ENCODE measurements around the gene KLF9.
A peak's percentile ranks its signal among the peaks of the same experiment; 100 is the strongest.

Gene KLF9

DNA sequence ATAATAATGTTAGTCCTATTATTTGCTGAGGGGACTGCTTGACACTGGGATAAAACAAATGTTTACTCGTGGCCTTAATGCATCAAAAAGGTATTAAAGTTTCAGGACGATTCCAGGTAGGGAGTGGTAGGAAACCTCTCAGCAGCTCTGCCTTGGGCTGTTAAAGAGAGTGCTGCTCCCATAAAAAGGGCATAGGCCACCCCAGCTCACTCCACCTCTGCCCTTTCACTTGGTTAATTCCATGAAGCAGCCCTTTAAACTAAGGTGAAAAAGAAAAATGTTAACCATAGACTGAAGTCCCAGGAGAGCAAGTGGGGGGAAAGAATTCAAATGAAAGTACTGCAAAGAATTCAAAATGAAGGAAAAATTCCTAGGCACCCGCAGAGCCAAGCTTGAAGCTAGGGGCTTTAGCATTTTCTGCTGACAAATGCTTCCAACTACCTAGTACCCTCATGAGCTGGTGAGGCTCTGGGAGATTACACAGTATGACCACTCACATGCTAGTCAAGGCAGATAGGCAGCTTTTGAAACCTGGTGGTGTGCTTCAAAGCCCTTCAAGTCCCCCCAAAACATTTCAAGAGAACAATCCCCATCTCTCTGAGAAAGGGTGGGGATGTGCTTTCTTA, 8.5 kb downstream of the KLF9 start:
- POLR2A ChIA-PET: no interaction called here
- Histone ChIP-seq H3K9me3 (ENCODE audit: control insufficient read depth, insufficient read depth, low read depth, low read length) (no peaks in the 10 kb centered on the region), H3K4me3 (ENCODE audit: low read depth, low read length) (no peak overlapping the region), H3K36me3 (ENCODE audit: control insufficient read depth in 2 of 2, insufficient read depth in 1 of 2, low read length in 2 of 2) (no peaks in the 10 kb centered on the region), H3K27ac (ENCODE audit: extremely low read depth, low read depth, low read length) (no peak overlapping the region), H3K4me1 (ENCODE audit: control insufficient read depth, insufficient read depth, low read length) (peaks cover 25% of the 10 kb centered on the region)
- TF ChIP-seq ZNF558 (tag by site-specific recombination; IDR thresholded peaks at IDR 0.05) (no peak), ZNF610 (tag by site-specific recombination; IDR thresholded peaks at IDR 0.05; ENCODE audit: borderline replicate concordance) (no peak)
- TF ChIP-seq, protein P1, sequence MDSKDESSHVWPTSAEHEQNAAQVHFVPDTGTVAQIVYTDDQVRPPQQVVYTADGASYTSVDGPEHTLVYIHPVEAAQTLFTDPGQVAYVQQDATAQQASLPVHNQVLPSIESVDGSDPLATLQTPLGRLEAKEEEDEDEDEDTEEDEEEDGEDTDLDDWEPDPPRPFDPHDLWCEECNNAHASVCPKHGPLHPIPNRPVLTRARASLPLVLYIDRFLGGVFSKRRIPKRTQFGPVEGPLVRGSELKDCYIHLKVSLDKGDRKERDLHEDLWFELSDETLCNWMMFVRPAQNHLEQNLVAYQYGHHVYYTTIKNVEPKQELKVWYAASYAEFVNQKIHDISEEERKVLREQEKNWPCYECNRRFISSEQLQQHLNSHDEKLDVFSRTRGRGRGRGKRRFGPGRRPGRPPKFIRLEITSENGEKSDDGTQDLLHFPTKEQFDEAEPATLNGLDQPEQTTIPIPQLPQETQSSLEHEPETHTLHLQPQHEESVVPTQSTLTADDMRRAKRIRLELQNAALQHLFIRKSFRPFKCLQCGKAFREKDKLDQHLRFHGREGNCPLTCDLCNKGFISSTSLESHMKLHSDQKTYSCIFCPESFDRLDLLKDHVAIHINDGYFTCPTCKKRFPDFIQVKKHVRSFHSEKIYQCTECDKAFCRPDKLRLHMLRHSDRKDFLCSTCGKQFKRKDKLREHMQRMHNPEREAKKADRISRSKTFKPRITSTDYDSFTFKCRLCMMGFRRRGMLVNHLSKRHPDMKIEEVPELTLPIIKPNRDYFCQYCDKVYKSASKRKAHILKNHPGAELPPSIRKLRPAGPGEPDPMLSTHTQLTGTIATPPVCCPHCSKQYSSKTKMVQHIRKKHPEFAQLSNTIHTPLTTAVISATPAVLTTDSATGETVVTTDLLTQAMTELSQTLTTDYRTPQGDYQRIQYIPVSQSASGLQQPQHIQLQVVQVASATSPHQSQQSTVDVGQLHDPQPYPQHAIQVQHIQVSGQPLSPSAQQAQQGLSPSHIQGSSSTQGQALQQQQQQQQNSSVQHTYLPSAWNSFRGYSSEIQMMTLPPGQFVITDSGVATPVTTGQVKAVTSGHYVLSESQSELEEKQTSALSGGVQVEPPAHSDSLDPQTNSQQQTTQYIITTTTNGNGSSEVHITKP (tag by site-specific recombination; IDR thresholded peaks at IDR 0.05): peak; percentile 43
- TF ChIP-seq, protein P2, sequence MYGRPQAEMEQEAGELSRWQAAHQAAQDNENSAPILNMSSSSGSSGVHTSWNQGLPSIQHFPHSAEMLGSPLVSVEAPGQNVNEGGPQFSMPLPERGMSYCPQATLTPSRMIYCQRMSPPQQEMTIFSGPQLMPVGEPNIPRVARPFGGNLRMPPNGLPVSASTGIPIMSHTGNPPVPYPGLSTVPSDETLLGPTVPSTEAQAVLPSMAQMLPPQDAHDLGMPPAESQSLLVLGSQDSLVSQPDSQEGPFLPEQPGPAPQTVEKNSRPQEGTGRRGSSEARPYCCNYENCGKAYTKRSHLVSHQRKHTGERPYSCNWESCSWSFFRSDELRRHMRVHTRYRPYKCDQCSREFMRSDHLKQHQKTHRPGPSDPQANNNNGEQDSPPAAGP (tag by site-specific recombination; IDR thresholded peaks at IDR 0.05): no peak
- CTCF ChIA-PET: interaction anchor here (1.3 to 3.1 kb wide), 3 partner anchors 12 to 197 kb away, joined by 3 to 11 read pairs (median 5); no protein-coding TSS in a partner anchor

DNA sequence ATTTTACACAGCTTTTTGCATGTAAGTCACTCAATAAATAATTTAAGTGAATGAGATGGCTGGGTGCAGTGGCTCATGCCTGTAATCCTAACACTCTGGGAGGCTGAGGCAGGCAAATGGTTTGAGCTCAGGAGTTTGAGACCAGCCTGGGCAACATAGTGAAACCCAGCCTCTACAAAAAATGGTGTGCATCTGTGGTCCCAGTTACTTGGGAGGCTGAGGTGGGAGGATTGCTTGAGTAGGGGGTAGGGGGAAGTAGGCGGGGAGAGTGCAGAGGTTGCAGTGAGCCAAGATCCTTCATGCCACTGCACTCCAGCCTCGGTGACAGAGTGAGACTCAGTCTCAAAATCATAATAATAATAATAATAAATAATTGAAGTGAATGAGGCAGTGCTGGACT, 10.2 kb downstream of the KLF9 start:
- TF ChIP-seq EGR2 (tag by site-specific recombination; IDR thresholded peaks at IDR 0.05; ENCODE audit: low read depth) (peak; percentile 62), ZNF16 (tag by site-specific recombination; IDR thresholded peaks at IDR 0.05; ENCODE audit: low read depth) (no peak), ZNF571 (tag by site-specific recombination; IDR thresholded peaks at IDR 0.05) (no peak), ZNF132 (tag by site-specific recombination; IDR thresholded peaks at IDR 0.05; ENCODE audit: borderline replicate concordance) (no peak), ZFHX2 (tag by site-specific recombination; conservative IDR thresholded peaks at IDR 0.05) (peak; percentile 58)
- Histone ChIP-seq H3K36me3 (ENCODE audit: control insufficient read depth in 2 of 2, insufficient read depth in 1 of 2, low read length in 2 of 2) (no peaks in the 10 kb centered on the region), H3K4me1 (ENCODE audit: control insufficient read depth, insufficient read depth, low read length) (peaks cover 23% of the 10 kb centered on the region), H3K9me3 (ENCODE audit: control insufficient read depth, insufficient read depth, low read depth, low read length) (no peaks in the 10 kb centered on the region), H3K4me3 (ENCODE audit: low read depth, low read length) (no peak overlapping the region), H3K27ac (ENCODE audit: extremely low read depth, low read depth, low read length) (no peak overlapping the region)
- CTCF ChIA-PET: interaction anchor here (0.7 to 3.1 kb wide), 4 partner anchors 10 to 198 kb away, joined by 3 to 11 read pairs (median 4); partner anchors contain the start of gene KLF9
- POLR2A ChIA-PET: no interaction called here

DNA sequence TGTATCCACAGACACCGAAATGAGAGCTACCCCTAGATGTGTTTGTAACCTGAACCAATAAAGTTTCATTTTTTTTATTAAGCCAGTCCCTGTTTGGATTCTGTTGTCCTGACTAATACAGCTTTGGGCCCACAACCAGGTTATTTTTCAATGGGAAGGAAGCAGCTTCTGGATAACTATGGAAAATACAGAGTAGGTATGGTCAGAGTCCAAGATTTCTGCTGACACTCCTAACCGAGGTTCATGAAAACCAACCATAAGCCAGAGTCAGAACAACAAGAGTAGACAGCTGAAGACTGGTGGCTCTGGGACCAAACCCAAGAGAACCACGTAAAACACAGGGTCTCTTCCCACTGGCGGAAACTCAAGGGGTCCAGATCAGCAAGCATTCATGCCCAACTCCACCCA, 10.8 kb downstream of the KLF9 start:
- CTCF ChIA-PET: interaction anchor here (0.7 to 3.1 kb wide), 3 partner anchors 10 to 198 kb away, joined by 3 to 11 read pairs (median 6); no protein-coding TSS in a partner anchor
- H3K9me3 ChIP-seq (ENCODE audit: control insufficient read depth, insufficient read depth, low read depth, low read length): no peaks in the 10 kb centered on the region
- H3K4me1 ChIP-seq (ENCODE audit: control insufficient read depth, insufficient read depth, low read length): peaks cover 23% of the 10 kb centered on the region
- H3K27ac ChIP-seq (ENCODE audit: extremely low read depth, low read depth, low read length): no peak overlapping the region
- H3K4me3 ChIP-seq (ENCODE audit: low read depth, low read length): no peak overlapping the region
- POLR2A ChIA-PET: interaction anchor here (1.0 kb wide), 1 partner anchor 9 kb away, joined by 10 read pairs; no protein-coding TSS in a partner anchor
- H3K36me3 ChIP-seq (ENCODE audit: control insufficient read depth in 2 of 2, insufficient read depth in 1 of 2, low read length in 2 of 2): no peaks in the 10 kb centered on the region
- TF ChIP-seq ZNF302 (tag by site-specific recombination; IDR thresholded peaks at IDR 0.05; ENCODE audit: low read depth) (no peak), ZNF133 (tag by site-specific recombination; IDR thresholded peaks at IDR 0.05) (no peak), ZNF23 (tag by site-specific recombination; IDR thresholded peaks at IDR 0.05; ENCODE audit: borderline replicate concordance) (no peak), OVOL3 (tag by site-specific recombination; IDR thresholded peaks at IDR 0.05) (no peak), ZNF112 (tag by site-specific recombination; IDR thresholded peaks at IDR 0.05) (no peak), ZNF843 (tag by site-specific recombination; IDR thresholded peaks at IDR 0.05) (no peak), ZNF777 (tag by site-specific recombination; IDR thresholded peaks at IDR 0.05; ENCODE audit: borderline replicate concordance) (no peak), ZSCAN16 (tag by site-specific recombination; IDR thresholded peaks at IDR 0.05) (no peak), ZBTB20 (tag by site-specific recombination; IDR thresholded peaks at IDR 0.05) (no peak)
- TF ChIP-seq, protein P3, sequence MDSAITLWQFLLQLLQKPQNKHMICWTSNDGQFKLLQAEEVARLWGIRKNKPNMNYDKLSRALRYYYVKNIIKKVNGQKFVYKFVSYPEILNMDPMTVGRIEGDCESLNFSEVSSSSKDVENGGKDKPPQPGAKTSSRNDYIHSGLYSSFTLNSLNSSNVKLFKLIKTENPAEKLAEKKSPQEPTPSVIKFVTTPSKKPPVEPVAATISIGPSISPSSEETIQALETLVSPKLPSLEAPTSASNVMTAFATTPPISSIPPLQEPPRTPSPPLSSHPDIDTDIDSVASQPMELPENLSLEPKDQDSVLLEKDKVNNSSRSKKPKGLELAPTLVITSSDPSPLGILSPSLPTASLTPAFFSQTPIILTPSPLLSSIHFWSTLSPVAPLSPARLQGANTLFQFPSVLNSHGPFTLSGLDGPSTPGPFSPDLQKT (IDR thresholded peaks at IDR 0.05; ENCODE audit: borderline replicate concordance, low read depth, low read length): no peak
- TF ChIP-seq, protein P4, sequence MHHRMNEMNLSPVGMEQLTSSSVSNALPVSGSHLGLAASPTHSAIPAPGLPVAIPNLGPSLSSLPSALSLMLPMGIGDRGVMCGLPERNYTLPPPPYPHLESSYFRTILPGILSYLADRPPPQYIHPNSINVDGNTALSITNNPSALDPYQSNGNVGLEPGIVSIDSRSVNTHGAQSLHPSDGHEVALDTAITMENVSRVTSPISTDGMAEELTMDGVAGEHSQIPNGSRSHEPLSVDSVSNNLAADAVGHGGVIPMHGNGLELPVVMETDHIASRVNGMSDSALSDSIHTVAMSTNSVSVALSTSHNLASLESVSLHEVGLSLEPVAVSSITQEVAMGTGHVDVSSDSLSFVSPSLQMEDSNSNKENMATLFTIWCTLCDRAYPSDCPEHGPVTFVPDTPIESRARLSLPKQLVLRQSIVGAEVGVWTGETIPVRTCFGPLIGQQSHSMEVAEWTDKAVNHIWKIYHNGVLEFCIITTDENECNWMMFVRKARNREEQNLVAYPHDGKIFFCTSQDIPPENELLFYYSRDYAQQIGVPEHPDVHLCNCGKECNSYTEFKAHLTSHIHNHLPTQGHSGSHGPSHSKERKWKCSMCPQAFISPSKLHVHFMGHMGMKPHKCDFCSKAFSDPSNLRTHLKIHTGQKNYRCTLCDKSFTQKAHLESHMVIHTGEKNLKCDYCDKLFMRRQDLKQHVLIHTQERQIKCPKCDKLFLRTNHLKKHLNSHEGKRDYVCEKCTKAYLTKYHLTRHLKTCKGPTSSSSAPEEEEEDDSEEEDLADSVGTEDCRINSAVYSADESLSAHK (tag by site-specific recombination; IDR thresholded peaks at IDR 0.05): no peak
- TF ChIP-seq, protein P5, sequence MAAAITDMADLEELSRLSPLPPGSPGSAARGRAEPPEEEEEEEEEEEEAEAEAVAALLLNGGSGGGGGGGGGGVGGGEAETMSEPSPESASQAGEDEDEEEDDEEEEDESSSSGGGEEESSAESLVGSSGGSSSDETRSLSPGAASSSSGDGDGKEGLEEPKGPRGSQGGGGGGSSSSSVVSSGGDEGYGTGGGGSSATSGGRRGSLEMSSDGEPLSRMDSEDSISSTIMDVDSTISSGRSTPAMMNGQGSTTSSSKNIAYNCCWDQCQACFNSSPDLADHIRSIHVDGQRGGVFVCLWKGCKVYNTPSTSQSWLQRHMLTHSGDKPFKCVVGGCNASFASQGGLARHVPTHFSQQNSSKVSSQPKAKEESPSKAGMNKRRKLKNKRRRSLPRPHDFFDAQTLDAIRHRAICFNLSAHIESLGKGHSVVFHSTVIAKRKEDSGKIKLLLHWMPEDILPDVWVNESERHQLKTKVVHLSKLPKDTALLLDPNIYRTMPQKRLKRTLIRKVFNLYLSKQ (tag by site-specific recombination; IDR thresholded peaks at IDR 0.05; ENCODE audit: borderline replicate concordance): no peak

Measured in HEK293 (cell line).